HepG2 (cell line): ENCODE results near the gene CDR2L. TPM values are rescaled to one million over a fixed set of nuclear protein-coding genes. Genes with fewer than 3 reads are reported as not detected.

ENCODE experiments used
- ATF4 ChIP-seq, 2 experiments: fragments of 450-650 bp in 1 of 2; sonication (generic) in 1 of 2; formaldehyde crosslinking; IDR thresholded peaks; 2 replicates each; pipeline versions ENCODE4 v1.5.0 to v1.8.0; 2020 to 2022; ENCODE audit warnings: mild to moderate bottlenecking in 1 of 2, missing genetic modification reagents in 1 of 2
- CAMTA2 ChIP-seq: sonication (generic); formaldehyde crosslinking; IDR thresholded peaks from 2 replicates; pipeline ENCODE4 v1.4.0; 2020; ENCODE audit warnings: mild to moderate bottlenecking, missing genetic modification reagents, borderline replicate concordance
- DMTF1 ChIP-seq: sonication (generic); formaldehyde crosslinking; IDR thresholded peaks from 2 replicates; pipeline ENCODE4 v1.4.0; 2020; ENCODE audit warnings: mild to moderate bottlenecking, missing genetic modification reagents
- DRAP1 ChIP-seq: IDR thresholded peaks from 2 replicates; pipeline ENCODE4 v1.6.1; 2016; ENCODE audit warnings: missing genetic modification reagents, missing compliant biosample characterization
- FOSL1 ChIP-seq: sonication (generic); formaldehyde crosslinking; IDR thresholded peaks from 2 replicates; pipeline ENCODE4 v1.9.0; 2021; ENCODE audit warnings: missing genetic modification reagents, borderline replicate concordance
- GPN1 ChIP-seq: sonication (generic); formaldehyde crosslinking; IDR thresholded peaks from 2 replicates; pipeline ENCODE4 v1.5.1; 2020; ENCODE audit warnings: missing genetic modification reagents, borderline replicate concordance
- HDAC1 ChIP-seq: sonication (generic); formaldehyde crosslinking; IDR thresholded peaks from 2 replicates; pipeline ENCODE4 v1.5.1; 2020; ENCODE audit warnings: mild to moderate bottlenecking, missing genetic modification reagents
- HOXA5 ChIP-seq: sonication (generic); formaldehyde crosslinking; IDR thresholded peaks from 2 replicates; pipeline ENCODE4 v1.4.0; 2020; ENCODE audit warnings: missing genetic modification reagents
- ISX ChIP-seq: sonication (generic); formaldehyde crosslinking; conservative IDR thresholded peaks from 2 replicates; pipeline ENCODE4 v1.5.0; 2020; ENCODE audit warnings: missing genetic modification reagents
- NCOA1 ChIP-seq: sonication (generic); formaldehyde crosslinking; IDR thresholded peaks from 2 replicates; pipeline ENCODE4 v1.9.0; 2021; ENCODE audit warnings: missing genetic modification reagents
- RAD51 ChIP-seq: fragments of 450-650 bp; IDR thresholded peaks from 2 replicates; pipeline ENCODE4 v1.6.1; 2016; ENCODE audit warnings: borderline replicate concordance
- RBM22 ChIP-seq: fragments of 200-400 bp; formaldehyde crosslinking; optimal IDR thresholded peaks from 2 replicates; pipeline ENCODE3; 2017; ENCODE audit warnings: mild to moderate bottlenecking, low read length, moderate library complexity
- RXRB ChIP-seq: IDR thresholded peaks from 2 replicates; pipeline ENCODE4 v1.6.1; 2016; ENCODE audit warnings: borderline replicate concordance, missing genetic modification reagents, missing compliant biosample characterization
- SETDB1 ChIP-seq: sonication (generic); formaldehyde crosslinking; IDR thresholded peaks from 2 replicates; pipeline ENCODE4 v1.5.1; 2020; ENCODE audit warnings: missing genetic modification reagents, mild to moderate bottlenecking, borderline replicate concordance
- SOX13 ChIP-seq, 3 experiments: fragments of 450-650 bp in 1 of 3; sonication (generic) in 1 of 3; formaldehyde crosslinking in 1 of 3; IDR thresholded peaks in 2 of 3; conservative IDR thresholded peaks in 1 of 3; 2 replicates each; pipeline versions ENCODE4 v1.5.0 to v1.6.1; 2016 to 2020; ENCODE audit warnings: antibody characterized with exemption in 1 of 3, mild to moderate bottlenecking in 1 of 3, missing compliant biosample characterization in 1 of 3, missing genetic modification reagents in 1 of 3, moderate library complexity in 1 of 3
- ZFYVE20 ChIP-seq: sonication (generic); formaldehyde crosslinking; IDR thresholded peaks from 2 replicates; pipeline ENCODE4 v1.8.0; 2023; ENCODE audit warnings: low read depth, mild to moderate bottlenecking, moderate library complexity, missing genetic modification reagents, borderline replicate concordance
- ZNF503 ChIP-seq: sonication (generic); formaldehyde crosslinking; IDR thresholded peaks from 2 replicates; pipeline ENCODE4 v1.4.0; 2020; ENCODE audit warnings: missing genetic modification reagents
- ZNF513 ChIP-seq: sonication (generic); formaldehyde crosslinking; conservative IDR thresholded peaks from 2 replicates; pipeline ENCODE4 v1.5.0; 2020; ENCODE audit warnings: missing genetic modification reagents
- ZNF547 ChIP-seq: sonication (generic); formaldehyde crosslinking; IDR thresholded peaks from 2 replicates; pipeline ENCODE4 v1.5.1; 2020; ENCODE audit warnings: mild to moderate bottlenecking, missing genetic modification reagents
- polyA plus RNA-seq, 8 experiments: library from polyadenylated mRNA; depleted of rRNA in 3 of 8; stranded (reverse) in 7 of 8; unstranded in 1 of 8; fragments of >200 nt; fragmentation: Illumina TruSeq in 4 of 8; extraction: Trizol in 4 of 8; gene quantifications; 2 replicates each; pipeline versions ENCODE4 v1.2.1 to v1.2.3, GENCODE V29; 2011 to 2016; ENCODE audit warnings: low read depth in 4 of 8, missing spikeins in 1 of 8, mixed read lengths in 1 of 8; ENCODE audit not compliant: insufficient read depth in 1 of 8
- total RNA-seq, 5 experiments: library from RNA; depleted of rRNA; stranded (reverse); fragments of >200 nt; fragmentation: Illumina TruSeq; extraction: Trizol; gene quantifications; 2 replicates each; pipeline ENCODE4 v1.2.3, GENCODE V29; 2016; ENCODE audit warnings: low read depth in 1 of 5

Gene CDR2L
- total and polyA plus RNA-seq, 2 of the 13 experiments (the other 11 are each of a cell fraction or from before 2014, with no cell fraction given), result 1.9 to 2.1 TPM

GRCh38 chr17:75034236-75034908 lies 46.9 kb downstream of the CDR2L start (continued):
- TF ChIP-seq ZNF547 (no peak; the same call in none of the 2 replicates), DRAP1 (peak; percentile 80), FOSL1 (CRISPR knock-in tag) (0 out of 2 replicates have a peak, but pooled peaks have one; percentile 16), SETDB1 (CRISPR knock-in tag) (0 out of 2 replicates have a peak, but pooled peaks have one; percentile 12), HOXA5 (CRISPR knock-in tag) (peak; percentile 87), DMTF1 (peak; percentile 88; the same call in 1 of the 2 replicates), ZNF513 (CRISPR knock-in tag) (peak; percentile 89), GPN1 (CRISPR knock-in tag) (no peak), SOX13 (IDR thresholded peaks at IDR 0.05) (no peak; the same call in 1 of the 2 replicates), SOX13 (CRISPR knock-in tag; conservative IDR thresholded peaks at IDR 0.05 in 1 of 2, IDR thresholded peaks at IDR 0.05 in 1 of 2) (peak in 1 of 2 experiments; percentile 62; a peak in 1 of 4 replicates), RXRB (CRISPR knock-in tag) (peak; percentile 81), HDAC1 (CRISPR knock-in tag) (peak; percentile 75), NCOA1 (CRISPR knock-in tag) (peak; percentile 89), ZFYVE20 (CRISPR knock-in tag) (peak; percentile 88), RAD51 (no peak), ZNF503 (CRISPR knock-in tag) (peak; percentile 22), ISX (CRISPR knock-in tag) (peak; percentile 96), CAMTA2 (CRISPR knock-in tag) (no peak; the same call in none of the 2 replicates), ATF4 (CRISPR knock-in tag; IDR thresholded peaks at IDR 0.05) (no peak), RBM22 (no peak)
